A673 (cell line): Measurements from ENCODE around the gene MAML1.

Experiments used
- EZH2 ChIP-seq: fragments of 200-600 bp; sonication (generic); IDR thresholded peaks from 2 replicates; pipeline ENCODE4 v1.6.1; 2017; ENCODE audit warnings: borderline replicate concordance, low read depth, mild to moderate bottlenecking, mixed read lengths, antibody characterized with exemption, low read length; ENCODE audit not compliant: poor library complexity, severe bottlenecking
- TF ChIP-seq, protein P1 (sequence below): fragments of 300-800, 200-600 bp; sonication (generic); conservative IDR thresholded peaks from 2 replicates; pipeline ENCODE4 v1.5.1; 2017; ENCODE audit warnings: low read depth, mild to moderate bottlenecking, antibody characterized with exemption, low read length, moderate library complexity, mixed read lengths

DNA sequence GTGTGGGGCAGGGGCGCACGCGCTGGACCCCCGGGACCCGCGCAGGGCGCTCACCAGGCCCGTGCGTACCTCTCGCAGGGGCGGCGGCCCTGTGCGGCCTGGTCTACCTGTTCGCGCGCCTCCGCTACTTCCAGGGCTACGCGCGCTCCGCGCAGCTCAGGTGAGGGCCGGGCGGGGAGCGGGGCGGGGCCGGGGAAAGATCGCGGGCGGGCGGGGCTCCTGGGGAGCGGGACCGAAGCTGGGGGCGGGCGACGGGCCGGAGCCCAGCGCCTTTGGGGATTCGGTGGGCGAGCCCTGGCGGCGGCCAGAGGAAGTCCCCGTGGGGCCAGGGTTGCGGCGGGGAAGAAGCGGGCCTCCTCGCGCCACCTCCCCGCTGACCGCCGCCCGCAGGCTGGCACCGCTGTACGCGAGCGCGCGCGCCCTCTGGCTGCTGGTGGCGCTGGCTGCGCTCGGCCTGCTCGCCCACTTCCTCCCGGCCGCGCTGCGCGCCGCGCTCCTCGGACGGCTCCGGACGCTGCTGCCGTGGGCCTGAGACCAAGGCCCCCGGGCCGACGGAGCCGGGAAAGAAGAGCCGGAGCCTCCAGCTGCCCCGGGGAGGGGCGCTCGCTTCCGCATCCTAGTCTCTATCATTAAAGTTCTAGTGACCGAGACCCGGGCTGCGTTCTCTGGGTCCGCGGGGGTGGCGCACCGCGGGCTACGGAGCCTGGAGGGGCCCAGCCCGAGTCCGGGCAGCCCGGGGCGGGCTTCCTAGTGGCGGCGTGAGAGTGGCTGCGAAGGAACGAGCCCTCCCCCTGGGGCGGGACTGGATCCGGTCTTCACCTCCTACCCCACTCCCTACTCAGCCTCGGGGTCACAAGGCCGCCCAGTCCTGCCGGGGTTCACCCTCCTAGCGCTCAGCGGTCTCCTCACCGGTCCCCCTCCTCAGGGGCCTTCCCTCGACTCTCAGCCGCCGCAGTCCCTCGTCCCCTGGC lies 63.5 kb downstream of the MAML1 start:
- TF ChIP-seq, protein P1, sequence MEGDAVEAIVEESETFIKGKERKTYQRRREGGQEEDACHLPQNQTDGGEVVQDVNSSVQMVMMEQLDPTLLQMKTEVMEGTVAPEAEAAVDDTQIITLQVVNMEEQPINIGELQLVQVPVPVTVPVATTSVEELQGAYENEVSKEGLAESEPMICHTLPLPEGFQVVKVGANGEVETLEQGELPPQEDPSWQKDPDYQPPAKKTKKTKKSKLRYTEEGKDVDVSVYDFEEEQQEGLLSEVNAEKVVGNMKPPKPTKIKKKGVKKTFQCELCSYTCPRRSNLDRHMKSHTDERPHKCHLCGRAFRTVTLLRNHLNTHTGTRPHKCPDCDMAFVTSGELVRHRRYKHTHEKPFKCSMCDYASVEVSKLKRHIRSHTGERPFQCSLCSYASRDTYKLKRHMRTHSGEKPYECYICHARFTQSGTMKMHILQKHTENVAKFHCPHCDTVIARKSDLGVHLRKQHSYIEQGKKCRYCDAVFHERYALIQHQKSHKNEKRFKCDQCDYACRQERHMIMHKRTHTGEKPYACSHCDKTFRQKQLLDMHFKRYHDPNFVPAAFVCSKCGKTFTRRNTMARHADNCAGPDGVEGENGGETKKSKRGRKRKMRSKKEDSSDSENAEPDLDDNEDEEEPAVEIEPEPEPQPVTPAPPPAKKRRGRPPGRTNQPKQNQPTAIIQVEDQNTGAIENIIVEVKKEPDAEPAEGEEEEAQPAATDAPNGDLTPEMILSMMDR: peak; percentile 51
- no peak for TF ChIP-seq EZH2
